Endothelial cell of umbilical vein (primary cell): Measurements from ENCODE around the gene STAT1. TPM values are rescaled to one million over a fixed set of nuclear protein-coding genes. Genes with fewer than 3 reads are reported as not detected.
A peak's percentile ranks its signal among the peaks of the same experiment; 100 is the strongest.

ENCODE experiments used
- BruUV-seq: library from RNA; stranded (reverse); fragments of 400-500 nt; replicated peaks from 2 replicates; lab custom pipeline; 2021; lab: Mats Ljungman, UMichigan
- CTCF ChIA-PET: fragments of 300-600, 350-600 bp; sonication (Branson Sonifier 250); formaldehyde crosslinking; loops from one replicate; lab custom pipeline; 2021; ENCODE audit warnings: antibody characterized with exemption, inconsistent platforms; lab: Charles Lee
- POLR2A ChIA-PET: fragments of 300-600, 350-600 bp; sonication (Branson Sonifier 250); formaldehyde crosslinking; loops from one replicate; lab custom pipeline; 2021; ENCODE audit warnings: antibody characterized with exemption, inconsistent platforms; lab: Charles Lee
- DNase-seq: peaks from one replicate; pipeline ENCODE4 v3.0.0-alpha.2; 2011; ENCODE audit warnings: low read depth, low spot score
- FAIRE-seq: peaks from 2 replicates; lab custom pipeline; 2011; peaks lifted over from hg19 to GRCh38; lab: Jason Lieb, UNC
- H2AFZ ChIP-seq: 2 replicates; pipeline ENCODE4 v1.6.0; 2012; ENCODE audit warnings: low read depth, low read length, control low read depth, inconsistent platforms
- H3K27ac ChIP-seq: 2 replicates; pipeline ENCODE4 v1.5.1; 2011; ENCODE audit warnings: low read depth, mild to moderate bottlenecking, control low read depth, low read length, moderate library complexity; ENCODE audit not compliant: insufficient read depth
- H3K27me3 ChIP-seq, 2 experiments: 2 replicates each; pipeline versions ENCODE4 v1.6.0 to v1.6.1; 2011; ENCODE audit warnings: low read length in 2 of 2, mixed read lengths in 1 of 2; ENCODE audit not compliant: control insufficient read depth in 2 of 2, insufficient read depth in 2 of 2
- H3K36me3 ChIP-seq, 2 experiments: 2 replicates in 1 of 2; 3 replicates in 1 of 2; pipeline ENCODE4 v1.5.1; 2011; ENCODE audit warnings: low read length in 2 of 2, mild to moderate bottlenecking in 1 of 2, moderate library complexity in 1 of 2; ENCODE audit not compliant: control insufficient read depth in 2 of 2, insufficient read depth in 2 of 2; ENCODE audit errors: extremely low read depth in 1 of 2
- H3K4me1 ChIP-seq: 3 replicates; pipeline ENCODE4 v1.5.1; 2011; ENCODE audit warnings: mild to moderate bottlenecking, low read length; ENCODE audit not compliant: control insufficient read depth, insufficient read depth; ENCODE audit errors: extremely low read depth
- H3K4me2 ChIP-seq: 2 replicates; pipeline ENCODE4 v1.6.1; 2011; ENCODE audit warnings: low read length, control low read depth, mixed read lengths; ENCODE audit not compliant: insufficient read depth
- H3K4me3 ChIP-seq, 3 experiments: fragments of 200-600 bp in 1 of 3; sonication (generic), shearing (Covaris generic) in 1 of 3; replicated peaks in 1 of 3; 2 replicates each; pipeline ENCODE4 v1.5.1; 2011 to 2016; ENCODE audit warnings: control low read depth in 3 of 3, low read length in 3 of 3, mild to moderate bottlenecking in 2 of 3, inconsistent platforms in 1 of 3, low read depth in 1 of 3, moderate library complexity in 1 of 3; ENCODE audit not compliant: insufficient read depth in 1 of 3
- H3K79me2 ChIP-seq: 2 replicates; pipeline ENCODE4 v1.6.0; 2012; ENCODE audit warnings: low read length, inconsistent platforms; ENCODE audit not compliant: control insufficient read depth, insufficient read depth
- H3K9ac ChIP-seq: replicated peaks from 2 replicates; pipeline ENCODE3; 2011; ENCODE audit warnings: low read length, control low read depth; ENCODE audit not compliant: insufficient read depth; ENCODE audit errors: extremely low read depth
- H3K9me1 ChIP-seq: replicated peaks from 3 replicates; pipeline ENCODE4 v1.6.0; 2011; ENCODE audit warnings: mild to moderate bottlenecking, low read length; ENCODE audit not compliant: control insufficient read depth, insufficient read depth; ENCODE audit errors: extremely low read depth
- H3K9me3 ChIP-seq: replicated peaks from 2 replicates; pipeline ENCODE4 v1.5.1; 2012; ENCODE audit warnings: low read length, inconsistent platforms; ENCODE audit not compliant: control insufficient read depth, insufficient read depth
- H4K20me1 ChIP-seq: replicated peaks from 2 replicates; pipeline ENCODE3; 2011; ENCODE audit warnings: mild to moderate bottlenecking, low read length; ENCODE audit not compliant: control insufficient read depth, insufficient read depth; ENCODE audit errors: extremely low read depth
- CTCF ChIP-seq, 2 donors: IDR thresholded peaks; 1 replicate in 1 of 2; 2 replicates in 1 of 2; pipeline ENCODE4 v1.5.1; 2011; ENCODE audit warnings: low read length in 2 of 2, mild to moderate bottlenecking in 2 of 2, moderate library complexity in 2 of 2, control low read depth in 1 of 2, inconsistent platforms in 1 of 2, low read depth in 1 of 2; ENCODE audit not compliant: insufficient read depth in 1 of 2; ENCODE audit errors: extremely low read depth in 1 of 2
- EZH2 ChIP-seq: IDR thresholded peaks from 2 replicates; pipeline ENCODE4 v1.6.1; 2012; ENCODE audit warnings: borderline replicate concordance, low read depth, mild to moderate bottlenecking, moderate library complexity, low read length, inconsistent platforms; ENCODE audit not compliant: severe bottlenecking
- FOS ChIP-seq: IDR thresholded peaks from 2 replicates; pipeline ENCODE4 v1.6.1; 2011; ENCODE audit warnings: mild to moderate bottlenecking, low read length, moderate library complexity, borderline replicate concordance; ENCODE audit not compliant: insufficient read depth
- GATA2 ChIP-seq: IDR thresholded peaks from 2 replicates; pipeline ENCODE4 v1.7.0; 2011; ENCODE audit warnings: low read depth, mild to moderate bottlenecking, moderate library complexity, mixed read lengths, low read length; ENCODE audit not compliant: insufficient read length, insufficient read depth
- JUN ChIP-seq: IDR thresholded peaks from 2 replicates; pipeline ENCODE4 v1.6.1; 2011; ENCODE audit warnings: borderline replicate concordance, low read depth; ENCODE audit not compliant: insufficient read length, insufficient read depth
- MAX ChIP-seq: IDR thresholded peaks from 2 replicates; pipeline ENCODE4 v1.6.1; 2011; ENCODE audit not compliant: insufficient read depth, insufficient read length
- MYC ChIP-seq: IDR thresholded peaks from one replicate; pipeline ENCODE4 v1.6.1; 2011; ENCODE audit warnings: mild to moderate bottlenecking, low read depth, low read length
- POLR2A ChIP-seq: IDR thresholded peaks from 2 replicates; pipeline ENCODE4 v1.6.1; 2012; ENCODE audit warnings: low read depth, mild to moderate bottlenecking, control low read depth, low read length
- POLR2AphosphoS5 ChIP-seq: IDR thresholded peaks from 2 replicates; pipeline ENCODE4 v1.6.1; 2012; ENCODE audit warnings: low read depth, mild to moderate bottlenecking, control low read depth, low read length, moderate library complexity; ENCODE audit not compliant: insufficient read depth
- dilution Hi-C: fragments of 300-500 bp; cut with MboI; formaldehyde crosslinking; loops from one replicate; pipeline ENCODE4 v1.15.0; 2019; ENCODE audit warnings: low sequenced_read_pairs; ENCODE audit not compliant: extremely low pct_ligation_motif_present
- intact Hi-C: fragments of 100-400 bp; cut with micrococcal nuclease; formaldehyde crosslinking; loops from one replicate; pipeline ENCODE4 v1.10.0; 2022
- polyA plus RNA-seq, 4 experiments: library from polyadenylated mRNA; depleted of rRNA in 3 of 4; stranded (reverse) in 3 of 4; unstranded in 1 of 4; fragments of >200 nt; gene quantifications; 2 replicates each; pipeline versions ENCODE4 v1.2.1 to v1.2.3, GENCODE V29; 2011 to 2012; ENCODE audit warnings: missing spikeins in 1 of 4
- total RNA-seq: library from RNA; stranded (reverse); gene quantifications from 2 replicates; pipeline ENCODE4 v1.2.3, GENCODE V29; 2021

STAT1 gene
- total and polyA plus RNA-seq, 2 donors (not counting 3 experiments of a cell fraction or from before 2014, with no cell fraction given), result 64.2 to 67.6 TPM

GRCh38 chr2:190947141-190947540, 66.8 kb downstream of the STAT1 start:
- dilution Hi-C loops (no loop called here), intact Hi-C loops (loop anchor here (1.0 to 5.0 kb wide), 3 partner anchors 33 to 95 kb away; partner anchors contain the start of gene STAT1)
- H3K4me2 ChIP-seq, result peak overlapping the region; percentile 74
- H2AFZ ChIP-seq, result no peak overlapping the region
- POLR2A ChIA-PET, result interaction anchor here (0.6 to 1.8 kb wide), 5 partner anchors 33 to 75 kb away, joined by 3 to 14 read pairs (median 4); no protein-coding TSS in a partner anchor
- H3K36me3 ChIP-seq, result no peaks in the 10 kb centered on the region
- peaks cover 31% of the 10 kb centered on the region for H3K4me1 ChIP-seq
- H3K27me3 ChIP-seq, result no peaks in the 10 kb centered on the region
- peak; percentile 65 for FAIRE-seq
- no peaks in the 10 kb centered on the region for H4K20me1 ChIP-seq
- no peak overlapping the region for H3K4me3 ChIP-seq
- CTCF ChIA-PET, result interaction anchor here (0.9 to 3.6 kb wide), 12 partner anchors 9 to 97 kb away, joined by 3 to 25 read pairs (median 6); partner anchors contain the start of gene GLS
- H3K9ac ChIP-seq, result peak overlapping the region; percentile 70
- no peaks in the 10 kb centered on the region for H3K9me3 ChIP-seq
- no peak for TF ChIP-seq POLR2A
- TF ChIP-seq JUN, result peak; percentile 35
- TF ChIP-seq GATA2, result peak; percentile 70
- TF ChIP-seq POLR2AphosphoS5, result no peak
- peak overlapping the region; percentile 78 for H3K27ac ChIP-seq
- no peaks in the 10 kb centered on the region for H3K79me2 ChIP-seq
- BruUV-seq, result no TSS peak
- DNase-seq, result peak; percentile 95
- no peaks in the 10 kb centered on the region for H3K9me1 ChIP-seq

- no peaks in the 10 kb centered on the region for H3K36me3 ChIP-seq
- H3K4me1 ChIP-seq, result peaks cover 30% of the 10 kb centered on the region
- no peak for DNase-seq
- no peak overlapping the region for H3K27ac ChIP-seq
- TF ChIP-seq CTCF (IDR thresholded peaks at IDR 0.05; ENCODE audit: extremely low read depth in 1 of 2, insufficient read depth in 1 of 2, low read depth in 1 of 2, low read length in 2 of 2) (no peak), MYC (no peak), GATA2 (no peak), POLR2AphosphoS5 (no peak), POLR2A (no peak), MAX (no peak), EZH2 (no peak), JUN (no peak), FOS (no peak)
- no peak overlapping the region for H3K9ac ChIP-seq
- no peak overlapping the region for H2AFZ ChIP-seq
- ChIA-PET CTCF (no interaction called here), POLR2A (no interaction called here)
- H3K4me2 ChIP-seq, result no peak overlapping the region
- no TSS peak for BruUV-seq
- no peak for FAIRE-seq
- H3K4me3 ChIP-seq, result no peak overlapping the region
- H3K79me2 ChIP-seq, result no peaks in the 10 kb centered on the region
- no peaks in the 10 kb centered on the region for H3K9me3 ChIP-seq
- dilution Hi-C loops, result no loop called here
- H4K20me1 ChIP-seq, result no peaks in the 10 kb centered on the region
- H3K9me1 ChIP-seq, result no peaks in the 10 kb centered on the region
- intact Hi-C loops, result no loop called here
- no peaks in the 10 kb centered on the region for H3K27me3 ChIP-seq
These were observed 70.3 kb downstream of the STAT1 start for GRCh38 chr2:190943706-190944105.
